ENCODE results near the gene PRG3. TPM values are rescaled to one million over a fixed set of nuclear protein-coding genes. Genes with fewer than 3 reads are reported as not detected.

PRG3 gene
- total RNA-seq, 1 donor from 2014 or later: not detected

- DNase-seq (ENCODE audit: low spot score) (no peak), ATAC-seq (no peak)
Observed at GRCh38 chr11:57392066-57392762, 11.3 kb upstream of the PRG3 start.

- no peak for ATAC-seq
- DNase-seq (ENCODE audit: low spot score): no peak
Observed at GRCh38 chr11:57391539-57391938, 10.6 kb upstream of the PRG3 start.

DNA sequence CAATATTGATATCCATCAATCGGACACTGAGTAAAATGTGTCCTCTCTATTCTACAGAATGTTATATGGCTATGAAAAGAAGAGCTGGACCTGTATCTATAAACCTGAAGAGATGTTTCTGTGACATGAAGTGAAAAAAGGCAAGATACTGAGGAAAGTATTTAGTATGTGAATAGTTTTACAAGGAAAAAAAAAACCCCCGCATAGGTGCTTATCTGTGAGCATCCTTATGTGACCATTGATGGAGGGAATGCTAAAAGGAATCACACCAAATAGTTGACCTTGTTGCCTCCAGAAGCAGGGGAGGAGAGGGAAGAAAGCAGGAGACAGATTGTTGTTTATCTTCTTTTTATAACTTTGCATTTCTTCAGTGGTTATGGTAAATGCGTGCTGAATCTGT lies 10.2 kb upstream of the PRG3 start:
- no peak for ATAC-seq
- DNase-seq (ENCODE audit: low spot score): no peak

GRCh38 chr11:57390535-57390934 lies 9.6 kb upstream of the PRG3 start, which contains the start of gene PRG2:
TSS of gene PRG2 (minus strand) at chr11:57390650. CDS start at chr11:57389944, 706 bp downstream.
- no peak for DNase-seq (ENCODE audit: low spot score)
- no peak for ATAC-seq

DNA sequence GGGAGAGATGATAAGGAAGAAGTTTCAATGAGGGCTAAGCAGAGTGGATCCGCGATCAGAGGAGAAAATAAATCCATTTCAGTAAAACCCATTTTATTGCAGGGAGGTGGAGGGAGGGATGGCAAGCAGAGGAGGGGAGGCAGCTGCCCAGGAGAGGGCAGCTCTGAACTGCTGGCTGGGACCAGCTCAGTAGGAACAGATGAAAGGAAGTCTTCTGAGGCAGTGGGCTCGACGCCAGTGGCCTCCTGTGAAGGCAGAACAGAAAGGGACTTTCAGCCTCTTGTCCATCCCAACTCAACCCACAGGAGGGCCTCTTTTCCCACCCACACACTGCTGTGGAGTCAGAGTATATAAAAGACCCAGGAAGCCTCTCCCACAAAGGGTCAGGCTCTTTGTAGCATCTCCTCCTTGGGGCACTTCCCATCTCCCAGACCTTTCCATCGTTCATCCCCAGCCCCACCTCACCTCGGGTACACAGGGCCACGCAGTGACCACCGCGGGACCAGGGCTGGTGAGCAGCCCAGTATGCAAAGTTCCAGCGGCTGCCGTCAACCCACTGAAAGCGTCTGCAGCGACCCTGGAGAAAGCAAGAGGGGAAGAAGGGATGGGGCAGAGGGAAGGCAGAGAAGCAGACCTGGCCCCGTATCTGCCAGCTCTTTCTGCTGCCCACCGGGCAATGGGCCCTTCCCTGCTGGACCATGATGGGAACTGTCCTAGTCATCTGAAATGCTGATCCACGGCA lies 6.5 kb upstream of the PRG3 start:
- peak; percentile 69 for ATAC-seq
- no peak for DNase-seq (ENCODE audit: low spot score)

- no peak for ATAC-seq
- DNase-seq (ENCODE audit: low spot score): no peak
Observed at GRCh38 chr11:57386178-57386940, 5.4 kb upstream of the PRG3 start.

- ATAC-seq: peak; percentile 31
Observed at GRCh38 chr11:57379732-57380131, 1.2 kb downstream of the PRG3 start.

GRCh38 chr11:57378186-57378585 lies 2.8 kb downstream of the PRG3 start:
- DNase-seq (ENCODE audit: low spot score) (no peak), ATAC-seq (no peak)

More at GRCh38 chr11:57379732-57380131, 1.2 kb downstream of the PRG3 start:
- no peak for DNase-seq (ENCODE audit: low spot score)

GRCh38 chr11:57377107-57377506 lies 3.8 kb downstream of the PRG3 start:
- DNase-seq (ENCODE audit: low spot score): no peak
- no peak for ATAC-seq

DNA sequence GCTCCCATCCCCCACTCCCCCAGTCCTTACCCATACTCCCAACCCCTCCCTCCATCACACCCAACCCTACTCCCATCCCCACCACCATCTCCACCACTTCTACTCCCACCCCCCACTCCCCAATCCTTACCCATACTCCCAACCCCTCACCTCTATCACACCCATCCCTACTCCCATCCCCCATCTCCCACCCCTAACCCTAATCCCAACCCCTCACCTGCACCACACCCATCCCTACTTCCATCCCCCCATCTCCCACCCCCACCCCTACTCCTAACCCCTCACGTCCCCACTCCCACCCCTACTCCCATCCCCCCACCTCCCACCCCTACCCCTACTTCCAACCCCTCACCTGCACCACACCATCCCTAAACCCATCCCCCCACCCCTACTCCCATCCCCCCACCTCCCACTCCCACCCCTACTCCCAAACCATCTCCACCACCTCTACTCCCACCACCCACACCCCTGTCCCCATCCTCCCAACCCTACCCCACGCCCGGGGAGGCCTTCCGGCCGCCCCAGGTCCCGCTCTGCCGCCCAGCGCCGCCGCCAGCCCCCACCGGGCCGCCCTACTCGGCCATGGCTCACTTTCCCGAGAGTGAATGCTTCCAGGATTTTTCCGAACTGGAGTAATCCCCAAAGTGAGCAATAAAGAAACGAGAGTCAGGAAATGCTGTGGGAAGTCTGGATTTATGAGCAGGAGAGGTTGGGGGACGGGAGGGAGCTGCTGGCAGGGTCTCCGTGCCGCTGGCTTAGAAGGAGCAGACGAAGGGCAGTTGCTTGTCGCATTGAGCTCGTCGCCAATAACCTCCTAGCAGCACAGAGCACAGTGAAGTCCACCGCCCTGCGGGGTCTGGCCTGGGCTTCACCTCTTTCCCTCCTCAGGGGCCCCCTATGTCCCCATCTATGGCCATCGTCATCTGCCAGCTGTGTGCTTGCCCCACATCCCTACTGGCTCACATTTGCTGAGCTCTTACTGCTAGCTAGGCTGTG lies 4.6 kb downstream of the PRG3 start:
- DNase-seq (ENCODE audit: low spot score) (no peak), ATAC-seq (no peak)

DNA sequence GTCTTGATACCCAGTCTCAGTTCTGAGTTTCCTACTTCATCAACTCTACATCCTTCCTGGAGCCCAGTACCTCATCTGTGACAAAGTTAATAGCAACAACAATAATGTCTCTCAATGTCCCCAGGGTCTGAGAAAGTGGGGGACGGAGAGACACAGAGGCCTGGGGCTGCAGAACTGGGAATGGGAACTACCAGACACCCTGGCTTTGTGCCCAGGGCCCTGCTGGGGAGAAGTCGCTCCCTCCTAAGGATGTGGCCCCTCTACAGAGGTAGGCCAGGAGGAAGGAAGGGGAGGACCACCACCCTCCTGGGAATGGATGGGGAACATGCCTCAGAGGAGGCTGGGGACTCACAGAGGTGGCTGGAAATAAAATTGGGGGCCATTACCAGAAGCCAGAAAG lies 5.5 kb downstream of the PRG3 start:
- DNase-seq (ENCODE audit: low spot score): no peak
- ATAC-seq: no peak

DNA sequence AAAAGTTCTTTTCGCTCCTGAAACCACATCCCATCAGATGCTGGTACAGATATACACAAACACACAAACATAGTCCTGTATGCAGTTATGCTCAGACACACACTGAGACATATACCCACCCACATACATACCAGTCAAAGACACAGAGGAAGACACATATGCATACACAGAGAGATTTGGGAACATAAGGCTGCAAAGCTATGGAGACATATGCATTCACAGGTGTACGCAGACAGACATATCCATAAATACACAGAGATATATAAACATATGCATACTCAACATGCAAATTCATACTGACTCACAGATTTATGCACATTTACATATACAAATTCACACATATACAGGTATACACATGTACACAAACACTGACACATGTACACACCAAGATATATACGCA lies 6.0 kb downstream of the PRG3 start:
- DNase-seq (ENCODE audit: low spot score): no peak
- no peak for ATAC-seq

GRCh38 chr11:57373146-57373545 lies 7.8 kb downstream of the PRG3 start:
- ATAC-seq: no peak
- DNase-seq (ENCODE audit: low spot score): no peak

DNA sequence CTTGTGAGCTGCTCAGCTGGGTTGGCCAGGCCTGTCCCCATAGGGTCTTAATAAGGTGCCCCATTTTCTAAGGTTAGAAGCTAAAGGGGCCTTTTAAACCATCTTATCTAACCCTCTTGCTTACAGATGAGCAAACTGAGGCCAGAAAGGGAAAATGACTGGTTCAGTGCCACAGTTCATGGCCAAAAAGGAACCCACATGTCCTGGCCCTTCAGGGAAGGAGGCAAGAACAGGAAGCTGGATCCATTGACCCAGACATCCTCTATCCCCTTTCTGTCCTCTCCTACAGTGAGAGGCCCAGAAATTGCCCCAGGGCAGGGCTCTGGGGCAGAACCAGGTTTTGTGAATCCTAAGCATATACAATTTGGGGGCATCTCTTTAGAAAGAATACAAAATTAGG lies 10.0 kb downstream of the PRG3 start:
- DNase-seq (ENCODE audit: low spot score): no peak

GRCh38 chr11:57370251-57370650 lies 10.7 kb downstream of the PRG3 start:
- DNase-seq (ENCODE audit: low spot score) (no peak), ATAC-seq (no peak)

More for the DNA sequence above, 10.0 kb downstream of the PRG3 start:
- no peak for ATAC-seq

DNA sequence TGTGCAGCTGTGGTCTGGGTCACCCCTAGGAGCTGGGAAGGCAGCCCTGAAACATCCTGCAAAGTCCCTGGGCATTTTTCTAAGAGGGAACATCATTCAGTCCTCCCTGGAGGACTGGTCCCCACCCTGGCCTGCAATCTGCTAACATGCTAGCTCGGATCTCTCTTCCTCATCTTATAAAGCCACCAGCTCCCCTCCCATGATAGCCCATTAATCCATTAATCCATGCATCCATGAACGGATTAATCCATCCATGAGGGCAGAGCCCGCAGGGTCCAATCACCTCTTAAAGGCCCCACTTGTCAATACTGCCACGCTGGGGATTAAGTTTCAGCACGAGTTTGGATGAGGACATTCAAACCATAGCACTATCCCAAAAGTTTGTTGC lies 12.1 kb downstream of the PRG3 start:
- ATAC-seq (no peak), DNase-seq (ENCODE audit: low spot score) (no peak)

- no peak for DNase-seq (ENCODE audit: low spot score)
- no peak for ATAC-seq
Observed at GRCh38 chr11:57368106-57368844, 12.7 kb downstream of the PRG3 start.

DNA sequence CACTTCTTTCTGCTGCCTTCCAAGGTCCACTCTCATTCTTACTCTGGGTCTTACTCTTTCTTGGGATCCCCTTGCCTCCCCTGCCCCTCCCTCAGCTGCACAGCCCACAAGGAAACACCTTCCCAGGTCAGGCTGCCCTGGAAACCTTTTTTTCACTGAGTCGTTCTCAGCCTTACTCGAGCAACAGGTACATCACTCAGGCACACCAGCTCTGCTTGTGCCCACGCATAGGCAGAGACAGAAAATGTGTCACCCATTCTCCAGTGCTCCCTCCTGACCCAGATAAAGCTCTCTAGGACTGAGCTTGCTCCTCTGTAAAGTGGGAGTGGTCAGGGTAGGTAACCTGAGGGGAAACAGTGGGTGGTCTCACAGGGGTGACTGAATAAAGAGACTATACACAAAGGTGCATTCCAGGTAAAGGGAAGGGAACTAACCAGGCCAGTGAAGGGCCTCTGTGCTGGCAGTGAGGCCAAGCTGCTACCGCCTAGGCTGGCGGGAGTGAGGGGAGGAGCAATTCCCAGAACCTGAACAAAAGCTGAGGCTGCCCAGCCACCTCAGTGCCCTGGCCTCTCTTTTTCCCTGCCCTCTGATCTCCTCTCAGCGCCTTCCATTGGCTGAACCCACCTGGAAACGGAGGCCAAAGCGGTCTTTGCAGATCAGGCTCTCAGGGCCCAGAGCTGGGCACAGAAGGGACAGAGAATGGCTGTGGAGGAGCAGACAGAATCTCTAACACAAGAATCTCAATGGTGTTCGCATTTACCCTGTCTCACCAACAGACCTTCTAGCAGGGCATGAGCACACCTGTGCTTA lies 15.9 kb downstream of the PRG3 start:
- no peak for ATAC-seq
- no peak for DNase-seq (ENCODE audit: low spot score)
